Peyer's patch (tissue), 4 donors: ENCODE data around the gene DAND5.

ENCODE experiments used
- CTCF ChIP-seq, 6 experiments: fragments of 450-650 bp in 4 of 6; fragments of 200-600 bp in 2 of 6; sonication (generic) in 1 of 6; IDR thresholded peaks; one replicate each; pipeline ENCODE4 v1.5.1; 2017 to 2019; ENCODE audit warnings: antibody characterized with exemption in 6 of 6, mild to moderate bottlenecking in 3 of 6, moderate library complexity in 1 of 6
- POLR2A ChIP-seq, 2 donors: fragments of 450-650 bp; IDR thresholded peaks; one replicate each; pipeline ENCODE4 v1.5.1; 2017; ENCODE audit warnings: antibody characterized with exemption in 2 of 2, mild to moderate bottlenecking in 2 of 2, moderate library complexity in 2 of 2

GRCh38 chr19:12930002-12930645 lies 39.3 kb upstream of the DAND5 start:
- TF ChIP-seq CTCF (IDR thresholded peaks at IDR 0.05) (no peak), POLR2A (IDR thresholded peaks at IDR 0.05) (no peak)
